Osteocyte (in vitro differentiated cells): ENCODE data around the gene ZER1. TPM values are rescaled to one million over a fixed set of nuclear protein-coding genes. Genes with fewer than 3 reads are reported as not detected.
A peak's percentile ranks its signal among the peaks of the same experiment; 100 is the strongest.

ENCODE experiments used
- DNase-seq: peaks from one replicate; pipeline ENCODE4 v3.0.0; 2021; ENCODE audit warnings: mixed read lengths; ENCODE audit not compliant: unreplicated experiment; ENCODE audit errors: extremely low spot score
- H3K27ac Mint-ChIP-seq: one replicate; pipeline ENCODE4 v1.8.0; 2021; ENCODE audit warnings: mild to moderate bottlenecking, mixed read lengths; ENCODE audit not compliant: unreplicated experiment
- H3K27me3 Mint-ChIP-seq: one replicate; pipeline ENCODE4 v1.8.0; 2021; ENCODE audit warnings: mixed read lengths; ENCODE audit not compliant: unreplicated experiment
- H3K36me3 Mint-ChIP-seq: one replicate; pipeline ENCODE4 v1.8.0; 2021; ENCODE audit warnings: mixed read lengths; ENCODE audit not compliant: unreplicated experiment
- H3K4me1 Mint-ChIP-seq: one replicate; pipeline ENCODE4 v1.8.0; 2021; ENCODE audit warnings: mixed read lengths; ENCODE audit not compliant: unreplicated experiment
- H3K4me3 Mint-ChIP-seq: one replicate; pipeline ENCODE4 v1.8.0; 2021; ENCODE audit warnings: mild to moderate bottlenecking, moderate library complexity, mixed read lengths; ENCODE audit not compliant: unreplicated experiment
- H3K9me3 Mint-ChIP-seq: one replicate; pipeline ENCODE4 v1.8.0; 2021; ENCODE audit warnings: mixed read lengths; ENCODE audit not compliant: unreplicated experiment
- CTCF ChIP-seq: fragments of 200-600 bp; sonication (generic); IDR thresholded peaks from 2 replicates; pipeline ENCODE4 v1.5.0; 2021; ENCODE audit warnings: antibody characterized with exemption, mild to moderate bottlenecking, moderate library complexity
- total RNA-seq: library from RNA; stranded (reverse); gene quantifications from 2 replicates; pipeline ENCODE4 v1.2.1, GENCODE V29; 2021

ZER1 gene
- total RNA-seq, 1 donor from 2014 or later, result 61.9 TPM

- H3K27ac Mint-ChIP-seq, result peak overlapping the region; percentile 93
- H3K4me3 Mint-ChIP-seq, result peak overlapping the region; percentile 40
- TF ChIP-seq CTCF, result no peak
- DNase-seq, result no peak
- peaks cover 43% of the 10 kb centered on the region for H3K4me1 Mint-ChIP-seq
- H3K27me3 Mint-ChIP-seq, result no peaks in the 10 kb centered on the region
- peaks cover 2% of the 10 kb centered on the region for H3K36me3 Mint-ChIP-seq
- no peaks in the 10 kb centered on the region for H3K9me3 Mint-ChIP-seq
These were observed 85.9 kb downstream of the ZER1 start for GRCh38 chr9:128685636-128686489.

GRCh38 chr9:128684325-128685199, 87.2 kb downstream of the ZER1 start:
- Mint-ChIP-seq H3K4me3 (peak overlapping the region; percentile 94), H3K36me3 (no peaks in the 10 kb centered on the region), H3K9me3 (no peaks in the 10 kb centered on the region), H3K4me1 (peaks cover 41% of the 10 kb centered on the region), H3K27ac (peak overlapping the region; percentile 93), H3K27me3 (no peaks in the 10 kb centered on the region)
- DNase-seq, result no peak
- TF ChIP-seq CTCF, result no peak

GRCh38 chr9:128684065-128684324, 87.7 kb downstream of the ZER1 start:
- peak overlapping the region; percentile 93 for H3K27ac Mint-ChIP-seq
- H3K4me3 Mint-ChIP-seq, result peak overlapping the region; percentile 94
- H3K9me3 Mint-ChIP-seq, result no peaks in the 10 kb centered on the region
- no peaks in the 10 kb centered on the region for H3K36me3 Mint-ChIP-seq
- H3K4me1 Mint-ChIP-seq, result peaks cover 41% of the 10 kb centered on the region
- no peak for DNase-seq
- H3K27me3 Mint-ChIP-seq, result no peaks in the 10 kb centered on the region
- no peak for TF ChIP-seq CTCF

GRCh38 chr9:128683340-128684064, 88.2 kb downstream of the ZER1 start:
- Mint-ChIP-seq H3K27ac (peak overlapping the region; percentile 93), H3K4me3 (peak overlapping the region; percentile 94), H3K9me3 (no peaks in the 10 kb centered on the region), H3K36me3 (no peaks in the 10 kb centered on the region), H3K27me3 (no peaks in the 10 kb centered on the region), H3K4me1 (peaks cover 41% of the 10 kb centered on the region)
- no peak for DNase-seq
- no peak for TF ChIP-seq CTCF

Other genes with a start within 250 kb of the ZER1 start
- 355 and 365 TPM in 2 replicates for gene SPTAN1, start 219.3 kb downstream of the ZER1 start, total RNA-seq
- gene DYNC2I2, start 115.1 kb downstream of the ZER1 start, total RNA-seq, result 62.5 and 68.6 TPM in 2 replicates
- gene SET, start 82.7 kb downstream of the ZER1 start, total RNA-seq, result 381 and 382 TPM in 2 replicates
- 7.5 and 8.0 TPM in 2 replicates for gene PKN3, start 69.4 kb downstream of the ZER1 start, total RNA-seq
- gene ZDHHC12, start 47.8 kb downstream of the ZER1 start, total RNA-seq, result 24.7 and 24.8 TPM in 2 replicates
- gene TBC1D13, start 15.3 kb upstream of the ZER1 start, total RNA-seq, result 32.8 and 33.3 TPM in 2 replicates
- gene ENDOG, start 46.6 kb upstream of the ZER1 start, total RNA-seq, result 24.4 and 29.3 TPM in 2 replicates
- gene SPOUT1, start 57.9 kb upstream of the ZER1 start, total RNA-seq, result 34.8 and 36.7 TPM in 2 replicates
- gene KYAT1, start 110.0 kb upstream of the ZER1 start, total RNA-seq, result 5.3 and 6.5 TPM in 2 replicates
- 39.5 and 42.8 TPM in 2 replicates for gene LRRC8A, start 110.2 kb upstream of the ZER1 start, total RNA-seq
- gene PHYHD1, start 149.1 kb upstream of the ZER1 start, total RNA-seq, result 4.6 and 6.0 TPM in 2 replicates
- gene DOLK, start 175.7 kb upstream of the ZER1 start, total RNA-seq, result 27.4 and 30.5 TPM in 2 replicates
- gene NUP188, start 175.8 kb upstream of the ZER1 start, total RNA-seq, result 44.5 and 49.0 TPM in 2 replicates